Erythroblast (primary cell): ENCODE measurements around the gene CARNS1.

Source experiments
- DNase-seq, 2 experiments: peaks; one replicate each; lab custom pipeline; 2025; lab: John Stamatoyannopoulos, UW
- GATA1 ChIP-seq: IDR thresholded peaks from 2 replicates; pipeline ENCODE4 v1.6.1; 2011; ENCODE audit warnings: low read depth, mild to moderate bottlenecking, control low read depth, low read length, moderate library complexity
- POLR2A ChIP-seq: IDR thresholded peaks from 2 replicates; pipeline ENCODE4 v1.6.1; 2011; ENCODE audit warnings: mild to moderate bottlenecking, low read length

CARNS1 gene

DNA sequence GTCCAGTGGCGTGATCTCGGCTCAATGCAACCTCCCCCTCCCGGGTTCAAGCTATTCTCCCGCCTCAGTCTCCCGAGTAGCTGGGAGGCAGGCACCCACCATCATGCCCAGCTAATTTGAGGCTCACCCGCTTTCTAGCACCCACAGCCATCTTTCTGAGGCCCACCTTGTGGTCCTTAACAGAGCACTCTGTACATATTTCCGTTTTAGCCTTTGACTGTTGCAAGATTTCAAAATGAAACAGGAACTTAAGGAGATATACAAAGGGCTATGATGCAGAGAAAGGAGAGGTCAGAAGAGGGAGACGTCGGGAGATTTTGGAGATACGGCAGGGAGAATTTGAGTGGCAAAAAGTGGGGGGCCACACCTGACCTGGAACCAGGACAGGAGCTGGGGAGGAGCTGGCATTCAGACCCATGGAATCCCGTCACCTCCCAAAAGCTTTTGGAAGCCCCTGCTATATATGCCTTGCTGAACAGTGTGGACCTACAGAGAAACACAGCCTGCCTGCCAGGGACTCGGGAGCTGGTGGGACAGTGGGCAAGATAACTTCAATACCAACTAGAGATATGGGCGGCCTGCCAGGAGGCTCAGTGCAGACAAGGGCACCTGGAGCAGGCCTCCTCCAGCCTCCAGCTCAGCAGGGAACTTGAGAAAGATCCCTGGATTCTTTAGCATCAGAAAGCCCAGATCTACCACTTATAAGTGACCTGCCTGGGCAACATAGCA, 34.1 kb upstream of the CARNS1 start:
- TF ChIP-seq GATA1 (no peak), POLR2A (no peak)
- DNase-seq, result no peak

GRCh38 chr11:67382276-67383136, 33.0 kb upstream of the CARNS1 start:
- TF ChIP-seq GATA1, result no peak
- TF ChIP-seq POLR2A, result no peak
- peak; percentile 83 to 92 for DNase-seq

DNA sequence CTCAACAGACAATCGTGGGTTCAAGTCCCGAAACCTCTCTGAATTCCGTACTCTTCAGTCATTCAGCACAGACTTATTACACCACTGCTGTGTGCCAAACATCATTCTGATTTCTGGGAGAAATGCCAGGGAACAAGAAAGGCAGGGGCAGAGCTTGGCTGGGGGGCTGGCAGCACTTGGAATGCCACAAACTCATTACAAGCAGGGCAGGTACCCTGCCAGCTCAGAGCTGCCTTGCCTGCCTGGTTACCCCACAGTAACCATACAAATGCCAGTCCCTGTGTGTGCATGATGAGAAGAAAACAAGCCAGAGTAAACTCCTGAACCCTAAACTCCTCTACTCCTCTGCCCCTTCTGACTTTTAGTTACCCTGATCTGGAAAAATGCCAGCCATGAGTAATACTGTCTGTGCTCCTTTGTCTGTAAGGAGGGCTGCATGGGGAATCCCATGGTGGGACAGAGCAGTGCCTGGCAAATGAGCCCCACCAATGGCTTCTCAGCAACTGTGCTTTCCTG, 30.6 kb upstream of the CARNS1 start:
- TF ChIP-seq GATA1 (no peak), POLR2A (no peak)
- peak in 1 of 2 experiments; percentile 54 for DNase-seq

DNA sequence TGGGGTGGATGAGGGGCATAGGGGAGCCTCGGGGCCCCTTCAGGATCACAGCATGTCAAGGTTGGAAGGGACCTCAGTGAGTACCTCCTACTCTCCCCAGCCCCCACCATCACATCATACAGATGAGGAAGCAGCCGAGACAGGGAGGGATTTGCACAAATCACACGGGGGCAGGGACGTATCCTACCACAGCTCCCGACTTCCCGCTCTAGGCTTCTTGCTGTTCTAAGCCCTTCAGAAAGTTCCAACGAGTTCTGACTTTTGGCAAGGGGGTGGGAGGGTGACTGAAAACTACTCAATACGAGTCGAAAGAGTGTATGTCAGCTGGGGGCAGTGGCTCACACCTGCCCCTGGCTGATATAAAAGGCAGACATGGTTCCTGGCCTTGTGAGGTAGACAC, 28.4 kb upstream of the CARNS1 start:
- DNase-seq, result no peak
- no peak for TF ChIP-seq GATA1
- TF ChIP-seq POLR2A, result no peak

- TF ChIP-seq POLR2A, result no peak
- no peak for TF ChIP-seq GATA1
- DNase-seq, result no peak
Observed at GRCh38 chr11:67387518-67387917, 28.0 kb upstream of the CARNS1 start.

DNA sequence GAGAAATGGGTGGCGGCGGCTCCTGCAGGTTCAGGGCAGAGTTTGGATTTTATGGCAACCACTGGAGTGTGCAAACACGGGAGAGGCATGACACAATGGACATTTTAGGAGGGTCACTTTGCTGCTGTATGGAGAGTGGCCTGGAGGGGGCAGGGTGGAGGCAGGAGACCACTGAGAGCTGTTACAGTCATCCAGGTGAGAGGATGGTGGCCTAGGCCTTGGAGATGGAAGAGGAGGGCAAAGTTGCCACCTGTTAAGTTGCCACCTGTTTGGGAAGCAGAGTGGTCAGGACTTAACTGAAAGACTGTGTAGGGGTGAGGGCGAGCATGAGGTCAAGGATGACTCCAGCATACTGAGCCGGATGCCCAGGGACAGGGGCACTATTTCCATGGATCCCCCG, 26.0 kb upstream of the CARNS1 start:
- TF ChIP-seq POLR2A (no peak), GATA1 (no peak)
- peak; percentile 55 to 69 for DNase-seq

GRCh38 chr11:67390947-67391303, 24.6 kb upstream of the CARNS1 start:
- TF ChIP-seq POLR2A (no peak), GATA1 (no peak)
- no peak for DNase-seq

- peak; percentile 70 for TF ChIP-seq POLR2A
- TF ChIP-seq GATA1, result no peak
- peak; percentile 97 to 98 for DNase-seq
Observed at GRCh38 chr11:67391304-67392182, 23.9 kb upstream of the CARNS1 start, which contains the start of gene RAD9A. RAD9A (plus strand) TSS chr11:67391986; CDS start chr11:67392045, 59 bp downstream.

DNA sequence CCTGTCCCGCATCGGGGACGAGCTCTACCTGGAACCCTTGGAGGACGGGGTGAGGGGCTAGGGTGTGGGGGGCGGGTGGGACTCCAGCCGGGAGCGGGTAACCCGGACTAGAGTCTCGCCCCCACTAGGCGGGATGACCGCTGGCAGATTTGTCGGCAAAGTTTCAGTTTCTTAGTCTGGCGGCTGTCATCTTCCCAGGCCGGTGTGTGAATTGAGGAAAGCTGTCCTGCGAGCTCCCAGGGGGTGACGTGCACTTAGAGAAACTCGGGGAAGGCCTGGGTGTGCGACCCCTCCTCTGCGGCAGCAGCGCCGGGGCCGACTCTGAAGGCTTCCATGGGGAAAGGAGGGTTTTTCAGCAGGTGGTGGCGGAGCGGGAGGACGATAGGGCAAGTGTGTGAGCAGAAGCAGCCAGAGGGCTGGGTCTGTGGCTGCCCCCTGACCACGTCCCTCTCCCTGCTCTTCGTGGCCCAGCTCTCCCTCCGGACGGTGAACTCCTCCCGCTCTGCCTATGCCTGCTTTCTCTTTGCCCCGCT, 23.2 kb upstream of the CARNS1 start:
- TF ChIP-seq GATA1 (no peak), POLR2A (no peak)
- no peak for DNase-seq

DNA sequence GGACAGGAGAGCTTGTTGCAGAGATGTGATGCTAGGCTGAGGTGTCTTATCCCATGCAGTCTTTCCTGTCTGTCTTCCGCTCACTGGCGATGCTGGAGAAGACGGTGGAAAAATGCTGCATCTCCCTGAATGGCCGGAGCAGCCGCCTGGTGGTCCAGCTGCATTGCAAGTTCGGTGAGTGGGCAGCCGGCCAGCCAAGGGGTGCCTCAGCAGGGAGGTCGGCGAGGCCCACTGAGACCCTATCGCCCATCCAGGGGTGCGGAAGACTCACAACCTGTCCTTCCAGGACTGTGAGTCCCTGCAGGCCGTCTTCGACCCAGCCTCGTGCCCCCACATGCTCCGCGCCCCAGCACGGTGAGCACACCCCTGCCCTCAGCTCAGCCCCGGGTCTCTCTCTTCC, 22.0 kb upstream of the CARNS1 start:
- TF ChIP-seq GATA1 (no peak), POLR2A (no peak)

GRCh38 chr11:67393990-67394389, 21.5 kb upstream of the CARNS1 start:
- TF ChIP-seq POLR2A, result no peak
- TF ChIP-seq GATA1, result no peak
- no peak for DNase-seq

More for the DNA sequence above, 22.0 kb upstream of the CARNS1 start:
- DNase-seq, result no peak

- DNase-seq, result no peak
- no peak for TF ChIP-seq POLR2A
- TF ChIP-seq GATA1, result no peak
Observed at GRCh38 chr11:67395555-67396258, 19.8 kb upstream of the CARNS1 start.

- TF ChIP-seq POLR2A, result no peak
- no peak for TF ChIP-seq GATA1
- DNase-seq, result no peak
Observed at GRCh38 chr11:67396259-67396581, 19.3 kb upstream of the CARNS1 start.
